ENCODE data around the gene LRP11. TPM values are rescaled to one million over a fixed set of nuclear protein-coding genes. Genes with fewer than 3 reads are reported as not detected.

LRP11 gene
- total and polyA plus RNA-seq, 2 donors (not counting 1 experiment from before 2014, with no cell fraction given), result 58.4 to 89.5 TPM

DNA sequence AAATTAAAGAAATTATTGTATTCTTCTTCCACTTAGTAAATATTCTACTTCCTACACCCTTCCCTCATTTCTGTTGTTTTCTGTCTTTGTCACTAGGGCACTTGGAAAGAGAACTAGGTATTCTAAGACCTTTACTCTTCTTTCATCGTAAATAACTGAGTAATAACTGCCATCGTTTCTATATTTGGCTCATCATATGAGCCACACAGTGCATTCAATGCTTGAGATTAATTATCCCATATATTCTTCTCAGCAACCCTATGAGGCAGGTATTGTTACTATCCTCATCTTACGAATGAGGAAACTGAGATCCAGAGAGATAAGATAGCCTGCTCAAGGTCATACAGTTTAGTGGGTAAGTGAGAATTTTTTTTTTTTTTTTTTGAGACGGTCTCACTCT, 38.9 kb downstream of the LRP11 start:
- no peak for DNase-seq (ENCODE audit: low read depth in 2 of 2)
- no peaks in the 10 kb centered on the region for H3K27me3 ChIP-seq (ENCODE audit: control insufficient read depth, insufficient read depth, low read length)
- H3K4me2 ChIP-seq (ENCODE audit: extremely low read depth, insufficient read depth, low read length), result no peak overlapping the region
- H3K9ac ChIP-seq (ENCODE audit: insufficient read depth, low read length), result no peak overlapping the region
- H3K4me3 ChIP-seq (replicated peaks in 1 of 4; ENCODE audit: control extremely low read depth in 1 of 4, insufficient read depth in 1 of 4, low read depth in 3 of 4, low read length in 4 of 4), result no peak overlapping the region
- H2AFZ ChIP-seq (ENCODE audit: low read length), result no peak overlapping the region
- H3K9me3 ChIP-seq (ENCODE audit: control insufficient read depth, insufficient read depth, low read depth, low read length), result no peaks in the 10 kb centered on the region
- no peak overlapping the region for H3K27ac ChIP-seq (ENCODE audit: insufficient read depth, low read length)
- TF ChIP-seq, protein P1, sequence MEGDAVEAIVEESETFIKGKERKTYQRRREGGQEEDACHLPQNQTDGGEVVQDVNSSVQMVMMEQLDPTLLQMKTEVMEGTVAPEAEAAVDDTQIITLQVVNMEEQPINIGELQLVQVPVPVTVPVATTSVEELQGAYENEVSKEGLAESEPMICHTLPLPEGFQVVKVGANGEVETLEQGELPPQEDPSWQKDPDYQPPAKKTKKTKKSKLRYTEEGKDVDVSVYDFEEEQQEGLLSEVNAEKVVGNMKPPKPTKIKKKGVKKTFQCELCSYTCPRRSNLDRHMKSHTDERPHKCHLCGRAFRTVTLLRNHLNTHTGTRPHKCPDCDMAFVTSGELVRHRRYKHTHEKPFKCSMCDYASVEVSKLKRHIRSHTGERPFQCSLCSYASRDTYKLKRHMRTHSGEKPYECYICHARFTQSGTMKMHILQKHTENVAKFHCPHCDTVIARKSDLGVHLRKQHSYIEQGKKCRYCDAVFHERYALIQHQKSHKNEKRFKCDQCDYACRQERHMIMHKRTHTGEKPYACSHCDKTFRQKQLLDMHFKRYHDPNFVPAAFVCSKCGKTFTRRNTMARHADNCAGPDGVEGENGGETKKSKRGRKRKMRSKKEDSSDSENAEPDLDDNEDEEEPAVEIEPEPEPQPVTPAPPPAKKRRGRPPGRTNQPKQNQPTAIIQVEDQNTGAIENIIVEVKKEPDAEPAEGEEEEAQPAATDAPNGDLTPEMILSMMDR (conservative IDR thresholded peaks at IDR 0.05 in 1 of 2, IDR thresholded peaks at IDR 0.05 in 1 of 2; ENCODE audit: low read depth in 1 of 2, low read length in 2 of 2), result no peak
- no peak for TF ChIP-seq EZH2 (IDR thresholded peaks at IDR 0.05; ENCODE audit: low read length, missing control alignments)
- no peaks in the 10 kb centered on the region for H3K4me1 ChIP-seq (ENCODE audit: control insufficient read depth, extremely low read depth, insufficient read depth, low read length)
- peaks cover 2% of the 10 kb centered on the region for H3K36me3 ChIP-seq (ENCODE audit: control insufficient read depth, insufficient read depth, low read length)
- H4K20me1 ChIP-seq (ENCODE audit: control insufficient read depth, extremely low read depth, insufficient read depth, low read length), result no peaks in the 10 kb centered on the region
- no peaks in the 10 kb centered on the region for H3K79me2 ChIP-seq (ENCODE audit: control insufficient read depth, insufficient read depth, low read length)

DNA sequence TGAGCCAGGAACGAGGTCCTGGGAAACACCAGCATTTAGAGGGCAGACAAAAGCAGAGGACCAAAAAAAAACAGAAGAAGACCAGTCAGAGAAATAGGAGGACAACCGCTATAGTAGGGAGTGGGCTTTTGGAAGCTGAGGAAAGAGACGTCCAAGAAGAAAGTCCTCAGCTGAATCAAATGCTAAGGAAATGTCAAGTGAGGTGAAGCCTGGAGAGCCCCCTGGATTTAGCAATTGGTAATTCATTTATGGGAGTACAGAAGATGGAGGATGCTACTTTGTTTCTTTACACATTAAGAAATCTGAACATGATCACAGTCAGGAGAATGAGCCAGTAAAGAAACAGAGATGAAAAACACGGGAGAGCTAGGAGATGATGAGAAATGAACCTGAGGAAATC, 41.1 kb downstream of the LRP11 start:
- DNase-seq (ENCODE audit: low read depth in 2 of 2), result no peak
- H3K9me3 ChIP-seq (ENCODE audit: control insufficient read depth, insufficient read depth, low read depth, low read length), result no peaks in the 10 kb centered on the region
- H3K9ac ChIP-seq (ENCODE audit: insufficient read depth, low read length), result no peak overlapping the region
- H2AFZ ChIP-seq (ENCODE audit: low read length), result no peak overlapping the region
- H3K79me2 ChIP-seq (ENCODE audit: control insufficient read depth, insufficient read depth, low read length), result no peaks in the 10 kb centered on the region
- no peak overlapping the region for H3K4me2 ChIP-seq (ENCODE audit: extremely low read depth, insufficient read depth, low read length)
- no peak overlapping the region for H3K4me3 ChIP-seq (replicated peaks in 1 of 4; ENCODE audit: control extremely low read depth in 1 of 4, insufficient read depth in 1 of 4, low read depth in 3 of 4, low read length in 4 of 4)
- peaks cover 2% of the 10 kb centered on the region for H3K36me3 ChIP-seq (ENCODE audit: control insufficient read depth, insufficient read depth, low read length)
- TF ChIP-seq EZH2 (IDR thresholded peaks at IDR 0.05; ENCODE audit: low read length, missing control alignments), result no peak
- TF ChIP-seq, protein P1 (conservative IDR thresholded peaks at IDR 0.05 in 1 of 2, IDR thresholded peaks at IDR 0.05 in 1 of 2; ENCODE audit: low read depth in 1 of 2, low read length in 2 of 2), result no peak
- no peak overlapping the region for H3K27ac ChIP-seq (ENCODE audit: insufficient read depth, low read length)
- no peaks in the 10 kb centered on the region for H3K4me1 ChIP-seq (ENCODE audit: control insufficient read depth, extremely low read depth, insufficient read depth, low read length)
- H4K20me1 ChIP-seq (ENCODE audit: control insufficient read depth, extremely low read depth, insufficient read depth, low read length), result no peaks in the 10 kb centered on the region
- H3K27me3 ChIP-seq (ENCODE audit: control insufficient read depth, insufficient read depth, low read length), result no peaks in the 10 kb centered on the region

DNA sequence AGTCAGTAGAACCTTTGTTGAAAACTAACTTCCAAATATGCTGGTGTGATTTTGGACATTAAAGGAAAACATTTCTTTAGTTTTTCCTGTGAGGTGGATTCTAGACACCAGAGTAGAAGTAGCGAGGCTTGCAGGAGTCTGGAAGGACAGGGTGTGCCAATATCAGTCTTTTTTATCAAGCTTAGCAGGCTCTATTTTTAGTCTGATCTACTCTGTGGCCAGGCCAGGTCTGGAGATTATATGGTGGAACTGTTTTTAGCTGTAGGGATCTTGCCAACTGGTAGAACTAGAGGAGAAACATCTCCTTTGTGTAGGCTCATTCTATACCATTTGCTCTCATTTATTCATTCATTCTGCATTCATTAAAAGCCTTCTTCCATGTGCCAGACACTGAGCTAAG, 42.7 kb downstream of the LRP11 start:
- Histone ChIP-seq H3K4me2 (ENCODE audit: extremely low read depth, insufficient read depth, low read length) (no peak overlapping the region), H2AFZ (ENCODE audit: low read length) (no peak overlapping the region), H3K4me1 (ENCODE audit: control insufficient read depth, extremely low read depth, insufficient read depth, low read length) (no peaks in the 10 kb centered on the region), H3K36me3 (ENCODE audit: control insufficient read depth, insufficient read depth, low read length) (peaks cover 2% of the 10 kb centered on the region), H3K4me3 (replicated peaks in 1 of 4; ENCODE audit: control extremely low read depth in 1 of 4, insufficient read depth in 1 of 4, low read depth in 3 of 4, low read length in 4 of 4) (no peak overlapping the region), H3K9ac (ENCODE audit: insufficient read depth, low read length) (no peak overlapping the region), H3K9me3 (ENCODE audit: control insufficient read depth, insufficient read depth, low read depth, low read length) (no peaks in the 10 kb centered on the region), H3K27me3 (ENCODE audit: control insufficient read depth, insufficient read depth, low read length) (no peaks in the 10 kb centered on the region), H3K79me2 (ENCODE audit: control insufficient read depth, insufficient read depth, low read length) (no peaks in the 10 kb centered on the region), H4K20me1 (ENCODE audit: control insufficient read depth, extremely low read depth, insufficient read depth, low read length) (no peaks in the 10 kb centered on the region), H3K27ac (ENCODE audit: insufficient read depth, low read length) (no peak overlapping the region)
- TF ChIP-seq, protein P1 (conservative IDR thresholded peaks at IDR 0.05 in 1 of 2, IDR thresholded peaks at IDR 0.05 in 1 of 2; ENCODE audit: low read depth in 1 of 2, low read length in 2 of 2), result no peak
- TF ChIP-seq EZH2 (IDR thresholded peaks at IDR 0.05; ENCODE audit: low read length, missing control alignments), result no peak
- DNase-seq (ENCODE audit: low read depth in 2 of 2), result no peak

Measured in fibroblast of lung (primary cell).